Spleen (tissue), 13 donors: ENCODE data around the gene NCF2. TPM values are rescaled to one million over a fixed set of nuclear protein-coding genes. Genes with fewer than 3 reads are reported as not detected.
A peak's percentile ranks its signal among the peaks of the same experiment; 100 is the strongest.

ENCODE experiments used
- DNase-seq: peaks from one replicate; pipeline ENCODE4 v3.0.0-alpha.2; 2020
- H3K27ac ChIP-seq, 8 donors: fragments of 200-600 bp; sonication (generic) in 7 of 8; 1 replicate in 4 of 8; 2 replicates in 4 of 8; pipeline versions ENCODE4 v1.5.0 to v1.8.0; 2016 to 2021; ENCODE audit warnings: inconsistent platforms in 4 of 8, mild to moderate bottlenecking in 4 of 8, moderate library complexity in 1 of 8
- H3K27me3 ChIP-seq, 7 donors: fragments of 200-600 bp; sonication (generic) in 6 of 7; replicated peaks in 1 of 7; 1 replicate in 4 of 7; 2 replicates in 3 of 7; pipeline versions ENCODE4 v1.5.0 to v1.8.0; 2016 to 2021; ENCODE audit warnings: inconsistent platforms in 3 of 7, mild to moderate bottlenecking in 1 of 7
- H3K36me3 ChIP-seq, 6 donors: fragments of 200-600 bp; sonication (generic) in 5 of 6; 1 replicate in 4 of 6; 2 replicates in 2 of 6; pipeline versions ENCODE4 v1.5.0 to v1.8.0; 2016 to 2021; ENCODE audit warnings: inconsistent platforms in 2 of 6
- H3K4me1 ChIP-seq, 6 donors: fragments of 200-600 bp; sonication (generic) in 5 of 6; 1 replicate in 3 of 6; 2 replicates in 3 of 6; pipeline versions ENCODE4 v1.5.0 to v1.8.0; 2016 to 2021; ENCODE audit warnings: inconsistent platforms in 3 of 6
- H3K4me3 ChIP-seq, 8 donors: fragments of 200-600 bp; sonication (generic) in 7 of 8; 1 replicate in 4 of 8; 2 replicates in 4 of 8; pipeline versions ENCODE4 v1.5.0 to v1.8.0; 2016 to 2021; ENCODE audit warnings: inconsistent platforms in 4 of 8, mild to moderate bottlenecking in 4 of 8, moderate library complexity in 2 of 8
- H3K9me3 ChIP-seq, 8 donors: fragments of 200-600 bp; sonication (generic) in 7 of 8; 1 replicate in 4 of 8; 2 replicates in 4 of 8; pipeline versions ENCODE4 v1.5.0 to v1.8.0; 2016 to 2021; ENCODE audit warnings: inconsistent platforms in 4 of 8
- POLR2A ChIP-seq, 3 donors: fragments of 450-650 bp; IDR thresholded peaks; one replicate each; pipeline ENCODE4 v1.5.1; 2017; ENCODE audit warnings: antibody characterized with exemption in 3 of 3, mild to moderate bottlenecking in 1 of 3
- POLR2AphosphoS5 ChIP-seq, 3 donors: sonication (generic); formaldehyde crosslinking; IDR thresholded peaks; one replicate each; pipeline ENCODE4 v1.5.1; 2017; ENCODE audit warnings: antibody characterized with exemption in 3 of 3
- WGBS, 5 donors: extraction: QIAGEN DNeasy Blood & Tissue Kit in 3 of 5; methylation state at CpG; one replicate each; pipeline versions ENCODE4 v1.1.5 to v1.1.7; 2013 to 2018; 5-methylcytosine and 5-hydroxymethylcytosine counted together
- intact Hi-C: fragments of 100-400 bp; cut with DNase I; formaldehyde crosslinking; loops from one replicate; pipeline ENCODE4 v1.15.0; 2023; ENCODE audit warnings: low total_unique reads
- long read RNA-seq, 2 donors: transcript quantifications; one replicate each; lab custom pipeline, GENCODE V29; 2026
- polyA plus RNA-seq, 3 donors: library from polyadenylated mRNA; stranded (reverse); fragments of 200-250 nt; gene quantifications; one replicate each; pipeline ENCODE4 v1.2.1, GENCODE V29; 2013
- total RNA-seq, 7 donors: library from RNA; depleted of rRNA in 3 of 7; stranded (reverse); fragments of >200 nt in 3 of 7; fragmentation: NEBNext Ultra II Directional in 4 of 7; extraction: Animal tissue kit (Norgen Biotek cat#: 25700) in 4 of 7; gene quantifications; one replicate each; pipeline versions ENCODE4 v1.1.0 to v1.2.1, GENCODE V29; 2016 to 2021
- TF ChIP-seq, protein P1 (sequence below), 11 experiments: fragments of 200-600 bp in 7 of 11; fragments of 450-650 bp in 4 of 11; sonication (generic) in 4 of 11; IDR thresholded peaks in 8 of 11; conservative IDR thresholded peaks in 3 of 11; 1 replicate in 7 of 11; 2 replicates in 4 of 11; pipeline versions ENCODE4 v1.4.0 to v1.8.0; 2016 to 2021; ENCODE audit warnings: antibody characterized with exemption in 11 of 11, inconsistent platforms in 4 of 11, mild to moderate bottlenecking in 1 of 11
- donor health status: healthy with polysubstance abuse.
- donor health status: DM: no; HTN: no; CAD: no; lungs with moderate emphysema.
- donor health status: DM: no; HTN: no; CAD: no.
- donor health status: Bipolar disorder and iron deficiency.
- donor health status: healthy.
- donor health status: DM: no; HTN: no; CAD: no.
- donor health status: DM: yes; HTN: yes; CAD: no.

Gene NCF2, protein sequence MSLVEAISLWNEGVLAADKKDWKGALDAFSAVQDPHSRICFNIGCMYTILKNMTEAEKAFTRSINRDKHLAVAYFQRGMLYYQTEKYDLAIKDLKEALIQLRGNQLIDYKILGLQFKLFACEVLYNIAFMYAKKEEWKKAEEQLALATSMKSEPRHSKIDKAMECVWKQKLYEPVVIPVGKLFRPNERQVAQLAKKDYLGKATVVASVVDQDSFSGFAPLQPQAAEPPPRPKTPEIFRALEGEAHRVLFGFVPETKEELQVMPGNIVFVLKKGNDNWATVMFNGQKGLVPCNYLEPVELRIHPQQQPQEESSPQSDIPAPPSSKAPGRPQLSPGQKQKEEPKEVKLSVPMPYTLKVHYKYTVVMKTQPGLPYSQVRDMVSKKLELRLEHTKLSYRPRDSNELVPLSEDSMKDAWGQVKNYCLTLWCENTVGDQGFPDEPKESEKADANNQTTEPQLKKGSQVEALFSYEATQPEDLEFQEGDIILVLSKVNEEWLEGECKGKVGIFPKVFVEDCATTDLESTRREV
- total RNA-seq (100 to 1,000 TPM in 5 of 7 donors, 10 to 100 TPM in 2; 62.2 to 232 (median 114) TPM), polyA plus RNA-seq (10 to 100 TPM; 14.9 to 34.7 (median 20.5) TPM)
- long read RNA-seq, donor 1, partial matches to known transcripts: 6 of 7 reads
- long read RNA-seq, donor 1, other reads (novel, unspliced or antisense): 0 of 7 reads
- long read RNA-seq, donor 2, partial matches to known transcripts: 0 of 4 reads
- long read RNA-seq, donor 2, other reads (novel, unspliced or antisense): 0 of 4 reads

DNA sequence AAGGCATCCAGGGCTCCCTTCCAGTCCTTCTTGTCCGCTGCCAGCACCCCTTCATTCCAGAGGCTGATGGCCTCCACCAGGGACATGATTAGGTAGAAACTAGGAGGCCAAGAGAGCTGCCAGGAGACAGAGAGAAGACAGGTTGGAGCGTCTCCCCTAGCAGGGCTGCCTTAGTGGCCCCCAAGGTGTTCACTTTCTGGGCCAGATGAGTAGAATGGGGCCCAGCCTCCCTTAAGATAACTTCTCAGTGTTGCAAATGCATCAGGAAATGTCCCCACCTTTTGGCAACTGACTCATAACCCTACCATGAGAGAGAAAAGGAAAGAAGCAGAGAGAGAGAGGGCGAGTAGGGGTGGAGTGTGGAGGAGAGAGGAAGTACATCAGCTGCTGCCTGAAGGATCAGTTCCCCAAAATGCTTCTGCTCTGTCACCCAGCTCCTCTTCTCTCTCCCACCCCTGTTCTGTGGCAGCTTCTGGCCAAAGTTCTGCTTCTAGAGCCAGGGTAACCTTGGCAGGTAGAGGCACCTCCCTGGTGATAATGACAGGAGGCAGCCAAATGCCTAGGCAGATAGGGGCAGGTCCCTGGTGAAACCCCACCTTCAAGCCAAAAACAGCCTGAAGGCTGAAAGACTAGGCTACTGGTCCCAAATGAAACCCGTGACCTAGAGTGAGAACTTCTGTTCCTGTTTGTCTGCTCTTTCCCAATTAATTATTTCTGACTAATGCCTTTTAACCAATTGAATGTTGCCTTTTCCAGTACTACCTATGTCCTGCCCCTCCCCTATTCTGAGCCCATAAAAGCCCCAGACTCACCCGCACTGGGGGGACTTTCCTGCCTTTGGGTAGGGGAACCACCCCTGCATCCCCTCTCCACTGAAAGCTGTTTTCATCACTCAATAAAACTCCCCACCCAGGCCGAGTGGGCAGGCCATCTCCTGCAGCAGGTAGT is at the start of gene NCF2:
NCF2 (minus strand) TSS at position 216 of the 948 bp plus-strand sequence; CDS start at position 86, 130 bp downstream.
- DNase-seq: peak; percentile 83
- TF ChIP-seq POLR2A (IDR thresholded peaks at IDR 0.05) (no peak), POLR2AphosphoS5 (IDR thresholded peaks at IDR 0.05) (peak in 2 of 3 donors; percentile 42 to 86)
- TF ChIP-seq, protein P1, sequence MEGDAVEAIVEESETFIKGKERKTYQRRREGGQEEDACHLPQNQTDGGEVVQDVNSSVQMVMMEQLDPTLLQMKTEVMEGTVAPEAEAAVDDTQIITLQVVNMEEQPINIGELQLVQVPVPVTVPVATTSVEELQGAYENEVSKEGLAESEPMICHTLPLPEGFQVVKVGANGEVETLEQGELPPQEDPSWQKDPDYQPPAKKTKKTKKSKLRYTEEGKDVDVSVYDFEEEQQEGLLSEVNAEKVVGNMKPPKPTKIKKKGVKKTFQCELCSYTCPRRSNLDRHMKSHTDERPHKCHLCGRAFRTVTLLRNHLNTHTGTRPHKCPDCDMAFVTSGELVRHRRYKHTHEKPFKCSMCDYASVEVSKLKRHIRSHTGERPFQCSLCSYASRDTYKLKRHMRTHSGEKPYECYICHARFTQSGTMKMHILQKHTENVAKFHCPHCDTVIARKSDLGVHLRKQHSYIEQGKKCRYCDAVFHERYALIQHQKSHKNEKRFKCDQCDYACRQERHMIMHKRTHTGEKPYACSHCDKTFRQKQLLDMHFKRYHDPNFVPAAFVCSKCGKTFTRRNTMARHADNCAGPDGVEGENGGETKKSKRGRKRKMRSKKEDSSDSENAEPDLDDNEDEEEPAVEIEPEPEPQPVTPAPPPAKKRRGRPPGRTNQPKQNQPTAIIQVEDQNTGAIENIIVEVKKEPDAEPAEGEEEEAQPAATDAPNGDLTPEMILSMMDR (IDR thresholded peaks at IDR 0.05 in 8 of 11, conservative IDR thresholded peaks at IDR 0.05 in 3 of 11): peak in 4 of 11 experiments; percentile 4 to 28 (median 20)
- peak within 1 kb of the TSS; percentile 8 to 67 (median 30) for H3K4me3 ChIP-seq
- WGBS, 5 donors: 37 to 61% (median 41%) methylated on average over 6 of the region's 6 CpGs
- intact Hi-C loops: no loop called here
- H3K27me3 ChIP-seq: no peaks in the 10 kb centered on the region
- peaks cover 0 to 16% (median 0%) of the 10 kb centered on the region in 6 donors for H3K36me3 ChIP-seq
- H3K27ac ChIP-seq: peak within 1 kb of the TSS; percentile 72 to 98 (median 90)
- H3K4me1 ChIP-seq: peaks cover 2 to 77% (median 47%) of the 10 kb centered on the region in 6 donors
- H3K9me3 ChIP-seq: no peaks in the 10 kb centered on the region

- intact Hi-C loops: loop anchor here (5.0 kb wide), 1 partner anchor 167 kb away; the partner anchor contains the start of gene SMG7
- Histone ChIP-seq H3K27me3 (no peaks in the 10 kb centered on the region), H3K4me1 (peaks cover 0 to 42% (median 17%) of the 10 kb centered on the region in 6 donors), H3K9me3 (no peaks in the 10 kb centered on the region), H3K36me3 (no peaks in the 10 kb centered on the region), H3K27ac (peak overlapping the region in 5 of 8 donors; percentile 21 to 99 (median 43)), H3K4me3 (no peak overlapping the region)
- no peak for TF ChIP-seq POLR2AphosphoS5 (IDR thresholded peaks at IDR 0.05)
- TF ChIP-seq, protein P1 (IDR thresholded peaks at IDR 0.05 in 8 of 11, conservative IDR thresholded peaks at IDR 0.05 in 3 of 11): no peak
- TF ChIP-seq POLR2A (IDR thresholded peaks at IDR 0.05): no peak
- 82 to 90% (median 86%) methylated on average over 7 of the region's 7 CpGs for WGBS, 5 donors
- no peak for DNase-seq
Measured at GRCh38 chr1:183638649-183639387, 48.6 kb upstream of the NCF2 start.

GRCh38 chr1:183636783-183637182 is 46.5 kb upstream of the NCF2 start:
- 61 to 73% (median 65%) methylated on average over 5 of the region's 5 CpGs for WGBS, 5 donors
- Histone ChIP-seq H3K27me3 (no peaks in the 10 kb centered on the region), H3K27ac (peak overlapping the region; percentile 10 to 99 (median 97)), H3K36me3 (peaks cover 0 to 13% (median under 1%) of the 10 kb centered on the region in 6 donors), H3K4me1 (peaks cover 17 to 62% (median 38%) of the 10 kb centered on the region in 6 donors), H3K4me3 (peak overlapping the region; percentile 86 to 95 (median 90)), H3K9me3 (no peaks in the 10 kb centered on the region)
- intact Hi-C loops: loop anchor here (5.0 kb wide), 1 partner anchor 164 kb away; the partner anchor contains the start of gene SMG7
- TF ChIP-seq POLR2A (IDR thresholded peaks at IDR 0.05) (no peak), POLR2AphosphoS5 (IDR thresholded peaks at IDR 0.05) (no peak)
- TF ChIP-seq, protein P1 (IDR thresholded peaks at IDR 0.05 in 8 of 11, conservative IDR thresholded peaks at IDR 0.05 in 3 of 11): no peak
- DNase-seq: no peak
